ENCODE data around the gene ARHGEF2. TPM values are rescaled to one million over a fixed set of nuclear protein-coding genes. Genes with fewer than 3 reads are reported as not detected.
A peak's percentile ranks its signal among the peaks of the same experiment; 100 is the strongest.

The ARHGEF2 gene
- polyA plus RNA-seq, 2 of the 4 experiments (the other 2 are of a cell fraction): 21.3 to 67.4 TPM

- Histone ChIP-seq H3K4me2 (peak overlapping the region; percentile 93), H3K4me1 (peaks cover 81% of the 10 kb centered on the region), H3K4me3 (peak overlapping the region; percentile 90), H3K27ac (peak overlapping the region; percentile 98 to 99), H3K9me3 (no peaks in the 10 kb centered on the region)
- TF ChIP-seq REST (IDR thresholded peaks at IDR 0.05): no peak
- TF ChIP-seq ZC3H11A (IDR thresholded peaks at IDR 0.05): no peak
- TF ChIP-seq PHF8 (IDR thresholded peaks at IDR 0.05; ENCODE audit: borderline replicate concordance, low read depth): no peak
- no peak for TF ChIP-seq BCL3 (IDR thresholded peaks at IDR 0.05)
- WGBS (ENCODE audit: missing lambda C conversion rate): 29% methylated on average over 4 of the region's 4 CpGs
- no peak for FAIRE-seq
- peak in 1 of 2 experiments; percentile 1; a peak in 3 of 6 replicates for ATAC-seq
- no peak for DNase-seq (ENCODE audit: low read depth in 1 of 2, low spot score in 1 of 2)
- POLR2A ChIA-PET: no interaction called here
- CTCF ChIA-PET: interaction anchor here (1.1 to 24.7 kb wide), 7 partner anchors 10 to 80 kb away, joined by 3 to 423 read pairs (median 28); partner anchors contain the start of gene RXFP4
Measured at GRCh38 chr1:155979597-155980343, 1.4 kb upstream of the ARHGEF2 start.

GRCh38 chr1:155978973-155979429, 654 bp upstream of the ARHGEF2 start:
- WGBS (ENCODE audit: missing lambda C conversion rate): 4% methylated on average over 8 of the region's 8 CpGs
- ChIA-PET POLR2A (interaction anchor here (1.0 to 1.3 kb wide), 4 partner anchors 17 to 45 kb away, joined by 4 to 9 read pairs (median 5); partner anchors contain the start of gene KHDC4), CTCF (interaction anchor here (0.8 to 24.7 kb wide), 12 partner anchors 9 to 325 kb away, joined by 3 to 423 read pairs (median 6); partner anchors contain the start of gene RXFP4)
- Histone ChIP-seq H3K4me2 (peak overlapping the region; percentile 93), H3K9me3 (no peaks in the 10 kb centered on the region), H3K4me1 (peaks cover 81% of the 10 kb centered on the region), H3K27ac (peak overlapping the region; percentile 98 to 99), H3K4me3 (peak overlapping the region; percentile 90)
- ATAC-seq (peak; percentile 19 to 50; a peak in 4 of 6 replicates), DNase-seq (ENCODE audit: low read depth in 1 of 2, low spot score in 1 of 2) (no peak), FAIRE-seq (no peak)
- TF ChIP-seq SMC3 (IDR thresholded peaks at IDR 0.05): 0 out of 3 replicates have a peak, but pooled peaks have one; percentile 2
- no peak for TF ChIP-seq EHF (CRISPR knock-in tag; IDR thresholded peaks at IDR 0.05)

GRCh38 chr1:155977690-155978324, 540 bp downstream of the ARHGEF2 start:
- ChIA-PET CTCF (interaction anchor here (0.6 to 24.7 kb wide), 11 partner anchors 8 to 384 kb away, joined by 3 to 423 read pairs (median 7); partner anchors contain the start of gene RXFP4), POLR2A (interaction anchor here (0.6 to 1.3 kb wide), 9 partner anchors 15 to 75 kb away, joined by 3 to 9 read pairs (median 4); partner anchors contain the start of gene KHDC4)
- no peaks in the 10 kb centered on the region for H3K9me3 ChIP-seq
- DNase-seq (ENCODE audit: low read depth in 1 of 2, low spot score in 1 of 2) (peak in 1 of 2 experiments; percentile 33), FAIRE-seq (no peak), ATAC-seq (peak; percentile 24 to 63; a peak in 5 of 6 replicates)
- H3K4me3 ChIP-seq: peak overlapping the region; percentile 90
- peaks cover 73% of the 10 kb centered on the region for H3K4me1 ChIP-seq
- under 1% methylated on average over 18 of the region's 52 CpGs for WGBS (ENCODE audit: missing lambda C conversion rate)
- peak overlapping the region; percentile 93 for H3K4me2 ChIP-seq
- no peak for TF ChIP-seq MAFK (IDR thresholded peaks at IDR 0.05; ENCODE audit: partially characterized antibody)
- TF ChIP-seq SMC3 (IDR thresholded peaks at IDR 0.05): no peak
- TF ChIP-seq EP300 (IDR thresholded peaks at IDR 0.05): no peak
- H3K27ac ChIP-seq: peak overlapping the region; percentile 98 to 99
